GM21528 (cell line): ENCODE data around the gene CIP2A.

ENCODE experiments used
- ATAC-seq: cut with Tn5 transposase; IDR thresholded peaks from one replicate; pipeline ENCODE4 v1.9.1; 2021; ENCODE audit warnings: mild to moderate bottlenecking, moderate library complexity; ENCODE audit not compliant: unreplicated experiment, low FRiP score

CIP2A gene

GRCh38 chr3:108512671-108513070, 76.6 kb downstream of the CIP2A start:
- ATAC-seq = no peak

- no peak for ATAC-seq
Observed at GRCh38 chr3:108511490-108511889, 77.7 kb downstream of the CIP2A start.

GRCh38 chr3:108511055-108511454, 78.2 kb downstream of the CIP2A start:
- ATAC-seq = no peak

GRCh38 chr3:108510496-108510895, 78.7 kb downstream of the CIP2A start, which contains the start of gene MYH15:
TSS of gene MYH15 (minus strand) at chr3:108510596. CDS start at chr3:108510530, 66 bp downstream.
- ATAC-seq = no peak

GRCh38 chr3:108509871-108510270, 79.4 kb downstream of the CIP2A start:
- ATAC-seq = no peak

- no peak for ATAC-seq
Observed at GRCh38 chr3:108509263-108509662, 80.0 kb downstream of the CIP2A start.

- ATAC-seq = no peak
Observed at GRCh38 chr3:108507902-108508301, 81.3 kb downstream of the CIP2A start.

- ATAC-seq = no peak
Observed at GRCh38 chr3:108505811-108506210, 83.4 kb downstream of the CIP2A start.

- ATAC-seq = no peak
Observed at GRCh38 chr3:108503722-108504121, 85.5 kb downstream of the CIP2A start.

- ATAC-seq = no peak
Observed at GRCh38 chr3:108501535-108501934, 87.7 kb downstream of the CIP2A start.

- no peak for ATAC-seq
Observed at GRCh38 chr3:108500728-108501127, 88.5 kb downstream of the CIP2A start.
